Right lobe of liver (tissue), 4 donors: ENCODE results near the gene IL2RA.

Experiments
- CTCF ChIP-seq, 4 donors: fragments of 200-600 bp in 3 of 4; fragments of 450-650 bp in 1 of 4; IDR thresholded peaks; one replicate each; pipeline versions ENCODE4 v1.5.1 to v1.8.0; 2016 to 2022; ENCODE audit warnings: antibody characterized with exemption in 4 of 4, mild to moderate bottlenecking in 2 of 4
- POLR2A ChIP-seq: fragments of 450-650 bp; IDR thresholded peaks from one replicate; pipeline ENCODE4 v1.6.1; 2017; ENCODE audit warnings: antibody characterized with exemption, mild to moderate bottlenecking
- donor health status: DM: no; HTN: no; CAD: no.
- donor health status: DM: no; HTN: no; CAD: no.
- donor health status: DM: no; HTN: yes; CAD: no.

- TF ChIP-seq CTCF (IDR thresholded peaks at IDR 0.05): peak; percentile 73 to 83 (median 78)
- TF ChIP-seq POLR2A: no peak
Observed at GRCh38 chr10:6014241-6014761, 47.9 kb downstream of the IL2RA start.
